ENCODE results near the gene IL24. TPM values are rescaled to one million over a fixed set of nuclear protein-coding genes. Genes with fewer than 3 reads are reported as not detected.

The IL24 gene
- total RNA-seq, 4 donors from 2014 or later: not detected

DNA sequence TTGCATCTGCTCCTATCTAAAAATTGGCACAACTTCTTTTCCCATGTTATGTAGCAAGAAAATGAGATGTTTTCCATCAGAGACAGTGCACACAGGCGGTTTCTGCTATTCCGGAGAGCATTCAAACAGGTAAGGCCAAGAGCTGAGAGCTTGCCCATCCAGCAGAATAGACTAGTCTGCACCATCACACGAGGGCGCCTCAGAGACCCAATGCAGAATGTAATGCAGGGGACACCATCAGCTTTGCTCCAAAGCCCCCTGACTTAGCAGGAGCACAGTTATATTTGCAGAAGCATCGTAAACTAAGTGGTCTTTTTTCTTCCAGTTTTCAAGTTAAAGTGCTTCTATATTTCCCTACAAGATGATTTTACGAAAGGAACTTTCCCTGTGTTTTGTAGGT is 4.7 kb downstream of the IL24 start:
- no peaks in the 10 kb centered on the region for H3K36me3 ChIP-seq
- H3K4me3 ChIP-seq: no peak overlapping the region
- peaks cover 0 to 21% (median 0%) of the 10 kb centered on the region in 4 donors for H3K27me3 ChIP-seq
- WGBS, 2 donors: 83 to 86% methylated on average over 6 of the region's 6 CpGs
- TF ChIP-seq POLR2A (IDR thresholded peaks at IDR 0.05): no peak
- TF ChIP-seq, protein P1, sequence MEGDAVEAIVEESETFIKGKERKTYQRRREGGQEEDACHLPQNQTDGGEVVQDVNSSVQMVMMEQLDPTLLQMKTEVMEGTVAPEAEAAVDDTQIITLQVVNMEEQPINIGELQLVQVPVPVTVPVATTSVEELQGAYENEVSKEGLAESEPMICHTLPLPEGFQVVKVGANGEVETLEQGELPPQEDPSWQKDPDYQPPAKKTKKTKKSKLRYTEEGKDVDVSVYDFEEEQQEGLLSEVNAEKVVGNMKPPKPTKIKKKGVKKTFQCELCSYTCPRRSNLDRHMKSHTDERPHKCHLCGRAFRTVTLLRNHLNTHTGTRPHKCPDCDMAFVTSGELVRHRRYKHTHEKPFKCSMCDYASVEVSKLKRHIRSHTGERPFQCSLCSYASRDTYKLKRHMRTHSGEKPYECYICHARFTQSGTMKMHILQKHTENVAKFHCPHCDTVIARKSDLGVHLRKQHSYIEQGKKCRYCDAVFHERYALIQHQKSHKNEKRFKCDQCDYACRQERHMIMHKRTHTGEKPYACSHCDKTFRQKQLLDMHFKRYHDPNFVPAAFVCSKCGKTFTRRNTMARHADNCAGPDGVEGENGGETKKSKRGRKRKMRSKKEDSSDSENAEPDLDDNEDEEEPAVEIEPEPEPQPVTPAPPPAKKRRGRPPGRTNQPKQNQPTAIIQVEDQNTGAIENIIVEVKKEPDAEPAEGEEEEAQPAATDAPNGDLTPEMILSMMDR (IDR thresholded peaks at IDR 0.05): no peak
- H3K9me3 ChIP-seq: no peaks in the 10 kb centered on the region
- intact Hi-C loops (cut with DNase I): no loop called here
- H3K27ac ChIP-seq: no peak overlapping the region
- DNase-seq: no peak
- peaks cover 0 to 2% (median 0%) of the 10 kb centered on the region in 3 donors for H3K4me1 ChIP-seq

DNA sequence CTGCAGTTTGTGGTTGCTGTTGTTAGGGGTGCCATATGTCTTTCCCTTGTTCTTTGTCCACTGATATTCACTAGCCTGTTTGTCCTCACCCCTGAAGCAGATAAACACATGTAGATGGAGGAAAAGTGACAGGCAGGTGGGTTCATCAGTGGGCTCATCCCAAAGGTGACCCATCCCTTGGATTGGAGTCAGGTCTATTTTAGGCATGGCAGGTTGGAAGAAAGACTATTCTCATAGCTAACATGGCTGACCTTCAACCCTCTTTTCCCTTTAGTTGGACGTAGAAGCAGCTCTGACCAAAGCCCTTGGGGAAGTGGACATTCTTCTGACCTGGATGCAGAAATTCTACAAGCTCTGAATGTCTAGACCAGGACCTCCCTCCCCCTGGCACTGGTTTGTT is 5.5 kb downstream of the IL24 start:
- H3K9me3 ChIP-seq: no peaks in the 10 kb centered on the region
- H3K36me3 ChIP-seq: no peaks in the 10 kb centered on the region
- no peak for TF ChIP-seq POLR2A (IDR thresholded peaks at IDR 0.05)
- H3K27me3 ChIP-seq: peaks cover 0 to 21% (median 0%) of the 10 kb centered on the region in 4 donors
- no peak overlapping the region for H3K4me3 ChIP-seq
- H3K27ac ChIP-seq: no peak overlapping the region
- intact Hi-C loops (cut with DNase I): no loop called here
- 67 to 89% methylated on average over 1 of the region's 1 CpG for WGBS, 2 donors
- H3K4me1 ChIP-seq: no peaks in the 10 kb centered on the region
- no peak for DNase-seq

DNA sequence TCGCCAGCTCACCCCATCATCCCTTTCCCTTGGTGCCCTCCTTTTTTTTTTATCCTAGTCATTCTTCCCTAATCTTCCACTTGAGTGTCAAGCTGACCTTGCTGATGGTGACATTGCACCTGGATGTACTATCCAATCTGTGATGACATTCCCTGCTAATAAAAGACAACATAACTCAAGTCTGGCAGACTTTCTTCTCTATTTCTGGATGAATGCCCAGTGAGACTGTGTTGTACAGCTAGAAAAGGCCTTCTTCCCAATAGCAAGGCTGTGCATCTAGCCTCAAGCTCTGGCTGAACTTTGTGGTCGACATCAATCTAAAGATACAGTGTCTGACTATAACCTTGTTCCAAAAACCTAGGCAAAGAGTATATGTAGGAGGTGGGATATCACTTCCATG is 6.4 kb downstream of the IL24 start:
- intact Hi-C loops (cut with DNase I): no loop called here
- 56 to 59% methylated on average over 2 of the region's 2 CpGs for WGBS, 2 donors
- TF ChIP-seq POLR2A (IDR thresholded peaks at IDR 0.05): no peak
- TF ChIP-seq, protein P1 (IDR thresholded peaks at IDR 0.05): no peak

DNA sequence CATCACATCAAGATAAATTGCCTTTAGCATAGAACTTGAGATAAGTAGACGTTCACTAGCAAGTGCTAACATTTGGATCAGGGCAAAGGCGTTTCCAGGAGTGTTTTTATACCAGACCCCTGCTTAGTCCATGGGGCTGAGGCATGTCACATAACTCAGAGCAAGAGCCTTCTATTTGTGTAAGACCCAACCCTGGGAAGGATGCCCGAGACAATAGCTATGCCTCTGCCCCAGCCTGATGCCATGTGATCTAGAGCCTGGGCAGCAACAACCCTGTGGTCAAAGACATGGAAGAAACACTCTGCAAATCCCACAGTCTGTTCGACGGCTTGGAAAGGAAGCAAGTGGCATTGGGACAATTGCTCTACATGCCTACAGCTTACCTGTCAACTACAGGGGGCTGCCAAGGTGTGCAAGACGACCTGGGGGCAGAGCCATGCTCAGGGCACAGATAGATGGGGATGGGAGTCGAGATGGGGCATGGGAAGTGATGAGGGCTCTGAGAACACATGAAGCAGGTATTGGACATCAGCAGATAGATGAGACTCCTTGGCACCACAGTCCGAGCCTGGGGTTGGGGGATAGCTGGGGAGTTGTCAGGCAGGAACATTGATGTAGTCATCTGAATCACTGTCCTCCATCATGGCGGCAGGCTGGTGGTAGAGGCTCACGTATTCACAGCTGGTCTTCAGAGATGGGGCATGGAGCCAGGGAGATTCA is 7.3 kb downstream of the IL24 start:
- H3K4me3 ChIP-seq: no peak overlapping the region
- TF ChIP-seq POLR2A (IDR thresholded peaks at IDR 0.05): no peak
- TF ChIP-seq, protein P1 (IDR thresholded peaks at IDR 0.05): no peak
- no peak overlapping the region for H3K27ac ChIP-seq
- peaks cover 0 to 25% (median 0%) of the 10 kb centered on the region in 4 donors for H3K27me3 ChIP-seq
- 92 to 95% methylated on average over 6 to 9 of the region's 10 CpGs for WGBS, 2 donors
- H3K36me3 ChIP-seq: no peaks in the 10 kb centered on the region
- intact Hi-C loops (cut with DNase I): no loop called here
- no peak for DNase-seq
- peaks cover 4 to 12% (median 6%) of the 10 kb centered on the region in 3 donors for H3K4me1 ChIP-seq
- no peaks in the 10 kb centered on the region for H3K9me3 ChIP-seq

More for the DNA sequence above, 6.4 kb downstream of the IL24 start:
- DNase-seq: no peak
- no peak overlapping the region for H3K4me3 ChIP-seq
- H3K27ac ChIP-seq: no peak overlapping the region
- peaks cover 0 to 29% (median 0%) of the 10 kb centered on the region in 4 donors for H3K27me3 ChIP-seq
- peaks cover 0 to 3% (median 0%) of the 10 kb centered on the region in 3 donors for H3K4me1 ChIP-seq
- H3K9me3 ChIP-seq: no peaks in the 10 kb centered on the region
- H3K36me3 ChIP-seq: no peaks in the 10 kb centered on the region

DNA sequence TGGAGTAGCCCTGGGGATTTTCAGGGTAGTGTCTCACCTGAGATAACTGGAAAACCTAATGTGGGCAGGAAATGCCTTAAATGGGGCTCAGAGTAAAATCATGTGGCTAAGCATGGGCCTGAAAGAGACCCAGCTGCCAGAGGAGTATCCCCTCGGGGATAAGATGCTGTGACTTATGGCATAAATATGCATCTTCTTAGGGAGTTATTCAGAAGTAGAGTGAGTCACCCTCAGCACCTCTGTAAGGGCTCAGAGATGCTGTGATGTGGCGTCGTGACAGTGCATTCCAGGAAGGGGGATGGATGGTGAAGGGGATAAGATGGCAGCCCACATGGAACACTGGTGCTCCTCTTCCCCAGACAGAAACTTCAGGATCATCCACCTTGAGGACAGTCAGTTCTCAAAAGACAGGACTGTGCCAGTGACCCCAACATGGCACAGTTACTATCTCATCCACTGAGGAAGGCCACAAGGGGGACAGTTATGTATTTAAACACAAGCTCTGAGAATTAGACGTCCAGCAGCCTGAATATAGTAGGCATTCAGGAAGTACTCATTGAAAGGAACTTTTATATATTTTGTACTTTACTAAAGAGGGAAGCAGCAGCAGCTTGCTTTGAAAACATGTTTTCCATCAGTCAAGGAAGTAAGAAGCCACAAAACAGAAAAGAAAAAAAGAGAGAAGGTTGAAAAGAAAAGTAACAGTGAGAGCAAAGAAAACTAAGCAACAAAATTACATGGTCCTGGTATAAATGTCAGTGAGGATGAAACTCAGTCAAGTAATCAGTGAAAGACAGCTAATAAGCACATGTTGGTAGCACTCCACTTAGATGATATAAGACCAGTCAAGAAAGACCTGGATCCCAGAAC is 8.3 kb downstream of the IL24 start:
- no peak for DNase-seq

More for the DNA sequence above, 8.3 kb downstream of the IL24 start:
- H3K4me3 ChIP-seq: no peak overlapping the region
- H3K9me3 ChIP-seq: no peaks in the 10 kb centered on the region
- no peaks in the 10 kb centered on the region for H3K36me3 ChIP-seq
- peaks cover 0 to 23% (median 0%) of the 10 kb centered on the region in 4 donors for H3K27me3 ChIP-seq
- H3K4me1 ChIP-seq: peaks cover 11 to 20% (median 12%) of the 10 kb centered on the region in 3 donors
- no peak overlapping the region for H3K27ac ChIP-seq
- no peak for TF ChIP-seq POLR2A (IDR thresholded peaks at IDR 0.05)
- TF ChIP-seq, protein P1 (IDR thresholded peaks at IDR 0.05): peak in 1 of 6 experiments; percentile 8
- intact Hi-C loops (cut with DNase I): no loop called here
- 34 to 48% methylated on average over 4 of the region's 4 CpGs for WGBS, 2 donors
